A549 (cell line): ENCODE data around the gene ATP1B3.

Experiments used
- RFX5 ChIP-seq: fragments of 450-650 bp; IDR thresholded peaks from 2 replicates; pipeline ENCODE4 v1.7.1; 2014; ENCODE audit warnings: antibody characterized with exemption, mild to moderate bottlenecking, moderate library complexity
- TF ChIP-seq, protein P1 (sequence below): fragments of 250-450 bp; sonication (Bioruptor Pico); IDR thresholded peaks from 2 replicates; pipeline ENCODE4 v1.5.0; 2021; ENCODE audit warnings: mild to moderate bottlenecking, moderate library complexity, borderline replicate concordance

DNA sequence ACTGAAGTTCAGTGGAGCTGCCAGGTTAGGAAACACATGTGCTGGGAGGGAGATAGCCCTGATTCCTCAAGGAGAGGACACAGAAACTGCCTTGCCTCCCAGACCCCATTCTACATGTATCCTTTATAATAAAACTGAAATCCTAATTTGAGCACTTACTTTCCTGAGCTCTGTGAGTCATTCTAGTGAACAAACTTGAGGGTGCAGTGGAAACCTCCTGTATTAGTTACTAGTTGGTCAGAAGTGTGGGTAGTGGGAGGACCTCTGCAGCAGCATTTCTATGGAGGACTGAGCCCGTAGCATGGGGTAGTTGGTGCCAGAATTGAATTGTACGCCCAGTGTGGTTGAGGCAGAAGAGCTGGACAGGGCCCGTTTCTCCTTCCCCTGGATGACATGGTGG is 23.9 kb downstream of the ATP1B3 start:
- TF ChIP-seq, protein P1, sequence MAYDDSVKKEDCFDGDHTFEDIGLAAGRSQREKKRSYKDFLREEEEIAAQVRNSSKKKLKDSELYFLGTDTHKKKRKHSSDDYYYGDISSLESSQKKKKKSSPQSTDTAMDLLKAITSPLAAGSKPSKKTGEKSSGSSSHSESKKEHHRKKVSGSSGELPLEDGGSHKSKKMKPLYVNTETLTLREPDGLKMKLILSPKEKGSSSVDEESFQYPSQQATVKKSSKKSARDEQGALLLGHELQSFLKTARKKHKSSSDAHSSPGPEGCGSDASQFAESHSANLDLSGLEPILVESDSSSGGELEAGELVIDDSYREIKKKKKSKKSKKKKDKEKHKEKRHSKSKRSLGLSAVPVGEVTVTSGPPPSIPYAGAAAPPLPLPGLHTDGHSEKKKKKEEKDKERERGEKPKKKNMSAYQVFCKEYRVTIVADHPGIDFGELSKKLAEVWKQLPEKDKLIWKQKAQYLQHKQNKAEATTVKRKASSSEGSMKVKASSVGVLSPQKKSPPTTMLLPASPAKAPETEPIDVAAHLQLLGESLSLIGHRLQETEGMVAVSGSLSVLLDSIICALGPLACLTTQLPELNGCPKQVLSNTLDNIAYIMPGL (CRISPR knock-in tag), result no peak
- TF ChIP-seq RFX5, result no peak
